GM12864 (cell line): ENCODE measurements around the gene C18orf63.

Experiments used
- DNase-seq: peaks from one replicate; pipeline ENCODE4 v3.0.0-alpha.2; 2011; ENCODE audit warnings: low read depth
- H3K4me3 ChIP-seq: 2 replicates; pipeline ENCODE4 v1.5.1; 2011; ENCODE audit warnings: mild to moderate bottlenecking, low read depth, low read length, control low read depth
- TF ChIP-seq, protein P1 (sequence below): IDR thresholded peaks from 2 replicates; pipeline ENCODE4 v1.5.1; 2011; ENCODE audit warnings: low read depth, mild to moderate bottlenecking, moderate library complexity, low read length, control low read depth, inconsistent platforms; ENCODE audit errors: missing control alignments

C18orf63 gene

GRCh38 chr18:74334242-74334893, 18.7 kb downstream of the C18orf63 start:
- no peak overlapping the region for H3K4me3 ChIP-seq
- no peak for DNase-seq
- TF ChIP-seq, protein P1, sequence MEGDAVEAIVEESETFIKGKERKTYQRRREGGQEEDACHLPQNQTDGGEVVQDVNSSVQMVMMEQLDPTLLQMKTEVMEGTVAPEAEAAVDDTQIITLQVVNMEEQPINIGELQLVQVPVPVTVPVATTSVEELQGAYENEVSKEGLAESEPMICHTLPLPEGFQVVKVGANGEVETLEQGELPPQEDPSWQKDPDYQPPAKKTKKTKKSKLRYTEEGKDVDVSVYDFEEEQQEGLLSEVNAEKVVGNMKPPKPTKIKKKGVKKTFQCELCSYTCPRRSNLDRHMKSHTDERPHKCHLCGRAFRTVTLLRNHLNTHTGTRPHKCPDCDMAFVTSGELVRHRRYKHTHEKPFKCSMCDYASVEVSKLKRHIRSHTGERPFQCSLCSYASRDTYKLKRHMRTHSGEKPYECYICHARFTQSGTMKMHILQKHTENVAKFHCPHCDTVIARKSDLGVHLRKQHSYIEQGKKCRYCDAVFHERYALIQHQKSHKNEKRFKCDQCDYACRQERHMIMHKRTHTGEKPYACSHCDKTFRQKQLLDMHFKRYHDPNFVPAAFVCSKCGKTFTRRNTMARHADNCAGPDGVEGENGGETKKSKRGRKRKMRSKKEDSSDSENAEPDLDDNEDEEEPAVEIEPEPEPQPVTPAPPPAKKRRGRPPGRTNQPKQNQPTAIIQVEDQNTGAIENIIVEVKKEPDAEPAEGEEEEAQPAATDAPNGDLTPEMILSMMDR = no peak

GRCh38 chr18:74336656-74337055, 21.0 kb downstream of the C18orf63 start:
- TF ChIP-seq, protein P1 = no peak
- DNase-seq = no peak

DNA sequence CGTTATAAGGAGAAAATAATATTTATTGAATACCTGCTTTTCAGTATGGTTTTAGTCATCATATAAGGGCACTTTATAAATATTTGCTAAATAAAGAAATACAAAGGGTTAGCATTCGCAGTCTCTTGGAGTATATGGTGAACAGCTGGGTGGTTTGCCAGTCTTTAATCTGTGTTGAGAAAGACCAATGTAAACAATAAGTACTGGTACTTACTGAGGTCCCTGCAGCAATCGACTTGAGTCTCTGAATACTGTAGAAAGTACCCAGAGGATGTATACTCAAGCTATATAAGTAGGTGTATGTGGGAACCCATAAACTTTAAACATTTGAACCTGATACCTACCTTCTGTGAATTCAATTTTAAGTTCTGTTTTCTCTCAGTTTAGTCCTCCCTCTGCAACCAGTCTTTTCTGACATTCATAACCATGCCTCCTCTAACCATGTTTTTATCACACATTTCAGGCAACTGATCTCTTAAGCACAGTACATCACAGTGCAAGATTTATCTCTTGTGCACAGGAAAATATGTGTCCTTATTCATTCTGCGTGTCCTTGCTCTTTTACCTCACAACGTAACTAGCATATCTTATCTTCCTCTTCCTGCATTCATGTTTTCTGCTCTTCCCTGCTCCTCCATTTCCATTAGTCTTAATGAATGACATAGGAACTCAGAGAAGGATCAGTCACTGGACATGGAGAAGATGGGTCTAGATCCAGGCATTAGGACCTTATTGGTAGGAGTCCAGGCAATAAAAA, 21.7 kb downstream of the C18orf63 start:
- no peak overlapping the region for H3K4me3 ChIP-seq
- DNase-seq = no peak
- TF ChIP-seq, protein P1 = no peak

More at GRCh38 chr18:74336656-74337055, 21.0 kb downstream of the C18orf63 start:
- H3K4me3 ChIP-seq = no peak overlapping the region

- TF ChIP-seq, protein P1 = no peak
- no peak for DNase-seq
- no peak overlapping the region for H3K4me3 ChIP-seq
Measured at GRCh38 chr18:74337912-74338309, 22.3 kb downstream of the C18orf63 start.

- TF ChIP-seq, protein P1 = peak; percentile 21
- H3K4me3 ChIP-seq = no peak overlapping the region
- no peak for DNase-seq
Measured at GRCh38 chr18:74342416-74343043, 26.9 kb downstream of the C18orf63 start.

GRCh38 chr18:74346206-74346605, 30.6 kb downstream of the C18orf63 start:
- no peak for DNase-seq
- TF ChIP-seq, protein P1 = no peak

More at GRCh38 chr18:74346206-74346605, 30.6 kb downstream of the C18orf63 start:
- H3K4me3 ChIP-seq = no peak overlapping the region
